Measurements from ENCODE around the gene NAA15.

DNA sequence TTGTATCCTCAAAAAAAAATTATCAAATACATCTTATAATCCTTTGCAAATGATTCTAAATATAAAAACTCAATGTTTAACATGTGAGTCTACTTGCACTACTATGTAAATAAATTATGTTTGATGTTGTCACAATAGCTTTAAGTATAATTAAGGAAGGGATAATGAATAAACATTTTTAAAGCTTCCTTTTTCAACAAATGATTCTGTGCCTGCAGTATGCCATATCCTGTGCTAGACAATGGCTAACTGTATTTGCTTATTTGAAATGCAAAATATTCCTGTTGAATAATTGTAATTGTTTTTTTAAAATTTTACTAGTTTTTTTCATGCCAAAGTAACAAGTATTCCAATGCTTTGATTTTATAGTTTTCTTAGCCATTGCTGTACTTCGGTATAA is 60.0 kb downstream of the NAA15 start:
- TF ChIP-seq POLR2A (IDR thresholded peaks at IDR 0.05; ENCODE audit: low read length) (no peak), GATA1 (IDR thresholded peaks at IDR 0.05; ENCODE audit: low read depth, low read length) (no peak)

Measured in erythroblast (primary cell).